H9 (cell line): ENCODE data around the gene HMCN1. TPM values are rescaled to one million over a fixed set of nuclear protein-coding genes. Genes with fewer than 3 reads are reported as not detected.

Source experiments
- DNase-seq: peaks from one replicate; pipeline ENCODE4 v3.0.0-alpha.2; 2017
- H2AFZ ChIP-seq: one replicate; pipeline ENCODE4 v1.6.1; 2013; ENCODE audit warnings: mild to moderate bottlenecking, low read length, control low read depth, moderate library complexity
- H2AK5ac ChIP-seq: 2 replicates; pipeline ENCODE4 v1.6.1; 2013; ENCODE audit warnings: low read length, control low read depth, mixed read lengths; ENCODE audit not compliant: insufficient read length
- H2BK120ac ChIP-seq: one replicate; pipeline ENCODE4 v1.6.1; 2013; ENCODE audit warnings: low read depth, mild to moderate bottlenecking, low read length, control low read depth, inconsistent platforms; ENCODE audit not compliant: poor library complexity, severe bottlenecking
- H2BK12ac ChIP-seq: 2 replicates; pipeline ENCODE4 v1.6.1; 2013; ENCODE audit warnings: low read length, control low read depth, mixed read lengths, low read depth; ENCODE audit not compliant: insufficient read length
- H2BK15ac ChIP-seq: 2 replicates; pipeline ENCODE4 v1.6.1; 2013; ENCODE audit warnings: low read depth, low read length, control low read depth
- H2BK20ac ChIP-seq: one replicate; pipeline ENCODE4 v1.6.1; 2013; ENCODE audit warnings: low read depth, mild to moderate bottlenecking, low read length, control low read depth, inconsistent platforms; ENCODE audit not compliant: poor library complexity, severe bottlenecking
- H2BK5ac ChIP-seq: 2 replicates; pipeline ENCODE4 v1.6.1; 2013; ENCODE audit warnings: low read length, control low read depth, mixed read lengths; ENCODE audit not compliant: insufficient read length
- H3K14ac ChIP-seq: 2 replicates; pipeline ENCODE4 v1.6.1; 2013; ENCODE audit warnings: low read length, control low read depth; ENCODE audit not compliant: insufficient read depth
- H3K18ac ChIP-seq: 2 replicates; pipeline ENCODE4 v1.6.1; 2013; ENCODE audit warnings: low read depth, mild to moderate bottlenecking, mixed read lengths, low read length, control low read depth; ENCODE audit not compliant: insufficient read length
- H3K23ac ChIP-seq: 2 replicates; pipeline ENCODE4 v1.6.1; 2013; ENCODE audit warnings: low read length, control low read depth, mixed read lengths, low read depth; ENCODE audit not compliant: insufficient read length
- H3K23me2 ChIP-seq: 2 replicates; pipeline ENCODE4 v1.6.1; 2013; ENCODE audit warnings: low read depth, mild to moderate bottlenecking, mixed read lengths, low read length, control low read depth; ENCODE audit not compliant: insufficient read length, poor library complexity, severe bottlenecking
- H3K27ac ChIP-seq: 2 replicates; pipeline ENCODE4 v1.5.1; 2013; ENCODE audit warnings: low read length, control low read depth, mixed read lengths, low read depth; ENCODE audit not compliant: insufficient read length
- H3K27me3 ChIP-seq: 2 replicates; pipeline ENCODE4 v1.6.1; 2013; ENCODE audit warnings: low read length, control low read depth, inconsistent platforms; ENCODE audit not compliant: insufficient read depth
- H3K4ac ChIP-seq: 2 replicates; pipeline ENCODE4 v1.6.1; 2013; ENCODE audit warnings: low read depth, mild to moderate bottlenecking, control low read depth, inconsistent platforms, low read length, moderate library complexity
- H3K4me1 ChIP-seq: 2 replicates; pipeline ENCODE4 v1.6.1; 2013; ENCODE audit warnings: low read length, control low read depth, inconsistent platforms; ENCODE audit not compliant: insufficient read depth
- H3K4me2 ChIP-seq: 2 replicates; pipeline ENCODE4 v1.6.1; 2013; ENCODE audit warnings: low read length, control low read depth, mixed read lengths; ENCODE audit not compliant: insufficient read length, insufficient read depth
- H3K56ac ChIP-seq: 2 replicates; pipeline ENCODE4 v1.6.1; 2013; ENCODE audit warnings: low read depth, mild to moderate bottlenecking, mixed read lengths, low read length, control low read depth; ENCODE audit not compliant: insufficient read length
- H3K79me1 ChIP-seq: 2 replicates; pipeline ENCODE4 v1.6.1; 2013; ENCODE audit warnings: low read depth, mild to moderate bottlenecking, moderate library complexity, low read length, control low read depth, inconsistent platforms; ENCODE audit not compliant: insufficient read depth, poor library complexity, severe bottlenecking
- H3K79me2 ChIP-seq: 2 replicates; pipeline ENCODE4 v1.6.1; 2013; ENCODE audit warnings: low read length, control low read depth, inconsistent platforms; ENCODE audit not compliant: insufficient read depth
- H3K9ac ChIP-seq: 2 replicates; pipeline ENCODE4 v1.6.1; 2013; ENCODE audit warnings: low read length, control low read depth, mixed read lengths; ENCODE audit not compliant: insufficient read length; ENCODE audit errors: extremely low read depth
- H3K9me3 ChIP-seq: one replicate; pipeline ENCODE4 v1.6.1; 2013; ENCODE audit warnings: low read depth, low read length, inconsistent platforms; ENCODE audit not compliant: control insufficient read depth
- H3T11ph ChIP-seq: one replicate; pipeline ENCODE4 v1.6.1; 2013; ENCODE audit warnings: mild to moderate bottlenecking, low read length, control low read depth, inconsistent platforms
- H4K20me1 ChIP-seq: one replicate; pipeline ENCODE4 v1.6.1; 2013; ENCODE audit not compliant: control insufficient read depth, insufficient read length, insufficient read depth
- H4K5ac ChIP-seq: 2 replicates; pipeline ENCODE4 v1.6.1; 2013; ENCODE audit warnings: low read depth, mild to moderate bottlenecking, mixed read lengths, low read length, control low read depth; ENCODE audit not compliant: insufficient read length
- H4K8ac ChIP-seq: replicated peaks from 2 replicates; pipeline ENCODE4 v1.6.1; 2013; ENCODE audit warnings: low read length, control low read depth, mixed read lengths, low read depth; ENCODE audit not compliant: insufficient read length
- H4K91ac ChIP-seq: 2 replicates; pipeline ENCODE4 v1.6.1; 2013; ENCODE audit warnings: low read depth, mild to moderate bottlenecking, moderate library complexity, mixed read lengths, low read length, control low read depth; ENCODE audit not compliant: insufficient read length
- H3K27ac Mint-ChIP-seq, 3 experiments: 2 replicates in 2 of 3; 3 replicates in 1 of 3; pipeline ENCODE4 v1.8.0; 2020 to 2021; ENCODE audit warnings: mixed read lengths in 3 of 3, mild to moderate bottlenecking in 1 of 3, moderate library complexity in 1 of 3
- H3K27me3 Mint-ChIP-seq: 2 replicates; pipeline ENCODE4 v1.8.0; 2021; ENCODE audit warnings: low read depth, mild to moderate bottlenecking, moderate library complexity, mixed read lengths
- H3K36me3 Mint-ChIP-seq, 3 experiments: 2 replicates in 2 of 3; 3 replicates in 1 of 3; pipeline ENCODE4 v1.8.0; 2020 to 2021; ENCODE audit warnings: low read depth in 3 of 3, mixed read lengths in 3 of 3; ENCODE audit not compliant: insufficient read depth in 1 of 3
- H3K4me1 Mint-ChIP-seq, 2 experiments: 2 replicates each; pipeline ENCODE4 v1.8.0; 2020; ENCODE audit warnings: mixed read lengths in 2 of 2
- H3K4me3 Mint-ChIP-seq, 2 experiments: 2 replicates in 1 of 2; 3 replicates in 1 of 2; pipeline ENCODE4 v1.8.0; 2020 to 2021; ENCODE audit warnings: mild to moderate bottlenecking in 2 of 2, mixed read lengths in 2 of 2, moderate library complexity in 1 of 2
- H3K9me3 Mint-ChIP-seq, 2 experiments: 2 replicates in 1 of 2; 3 replicates in 1 of 2; pipeline ENCODE4 v1.8.0; 2020; ENCODE audit warnings: mild to moderate bottlenecking in 2 of 2, mixed read lengths in 2 of 2, moderate library complexity in 1 of 2
- CTCF ChIP-seq: fragments of 200-600 bp; sonication (generic); conservative IDR thresholded peaks from 3 replicates; pipeline ENCODE4 v1.8.0; 2021; ENCODE audit warnings: antibody characterized with exemption, mild to moderate bottlenecking
- WGBS: extraction: QIAGEN DNeasy Blood & Tissue Kit; methylation state at CpG from one replicate; pipeline ENCODE4 v1.1.7; 2013; ENCODE audit warnings: missing lambda C conversion rate, low lambda C conversion rate, mixed read lengths; ENCODE audit not compliant: insufficient read length; ENCODE audit errors: extremely low coverage; 5-methylcytosine and 5-hydroxymethylcytosine counted together
- total RNA-seq: library from RNA; stranded (reverse); gene quantifications from 2 replicates; pipeline ENCODE4 v1.2.1, GENCODE V29; 2021

The HMCN1 gene
- total RNA-seq, 1 experiment from 2014 or later = 3.3 TPM

DNA sequence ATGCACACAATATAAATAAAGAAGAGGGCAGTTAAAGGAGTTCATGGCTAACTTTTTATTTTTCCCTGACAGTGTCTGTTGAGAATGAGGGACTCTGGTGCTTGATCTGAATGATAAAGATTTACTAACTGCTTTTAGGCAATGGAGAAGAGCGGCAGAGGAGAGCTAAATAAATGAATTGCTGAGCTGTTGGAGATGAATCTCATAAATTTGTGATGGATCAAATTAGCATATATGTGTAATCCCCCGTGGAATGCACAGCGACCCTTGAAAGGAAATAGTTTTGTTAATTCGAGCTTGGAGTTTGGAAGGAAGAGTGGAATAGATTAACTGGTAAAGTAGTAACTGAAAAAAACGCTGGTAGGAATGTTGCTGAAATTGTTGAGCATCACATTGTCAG lies 40.2 kb downstream of the HMCN1 start:
- no peaks in the 10 kb centered on the region for H4K20me1 ChIP-seq
- H3K4ac ChIP-seq = no peak overlapping the region
- no peak overlapping the region for H2BK12ac ChIP-seq
- H3K23me2 ChIP-seq = no peaks in the 10 kb centered on the region
- WGBS = no CpG with 5 or more reads among the region's 5 CpGs
- no peak overlapping the region for H4K8ac ChIP-seq
- no peak overlapping the region for H3K56ac ChIP-seq
- TF ChIP-seq CTCF = no peak
- Mint-ChIP-seq H3K9me3 (no peaks in the 10 kb centered on the region; a peak in 1 of 5 replicates), H3K4me3 (no peak overlapping the region; a peak in 1 of 5 replicates), H3K27me3 (no peaks in the 10 kb centered on the region), H3K36me3 (no peaks in the 10 kb centered on the region; a peak in 2 of 7 replicates), H3K27ac (peak overlapping the region in 1 of 3 experiments; percentile 56; a peak in 4 of 7 replicates), H3K4me1 (peaks cover 18 to 19% of the 10 kb centered on the region in 2 experiments)
- H3T11ph ChIP-seq = no peak overlapping the region
- no peak overlapping the region for H3K18ac ChIP-seq
- H2AK5ac ChIP-seq = no peak overlapping the region
- no peaks in the 10 kb centered on the region for H3K79me1 ChIP-seq
- H4K91ac ChIP-seq = no peak overlapping the region
- no peak overlapping the region for H3K9ac ChIP-seq
- H3K27ac ChIP-seq = no peak overlapping the region
- H3K23ac ChIP-seq = no peak overlapping the region
- H3K79me2 ChIP-seq = no peaks in the 10 kb centered on the region
- no peak overlapping the region for H2BK15ac ChIP-seq
- H3K9me3 ChIP-seq = no peaks in the 10 kb centered on the region
- H4K5ac ChIP-seq = no peak overlapping the region
- no peak overlapping the region for H3K4me2 ChIP-seq
- H3K4me1 ChIP-seq = peaks cover 2% of the 10 kb centered on the region; the same call in 1 of the 2 replicates
- H2BK5ac ChIP-seq = no peak overlapping the region
- DNase-seq = no peak
- H2BK120ac ChIP-seq = no peak overlapping the region
- H2AFZ ChIP-seq = no peak overlapping the region
- H3K27me3 ChIP-seq = no peaks in the 10 kb centered on the region
- no peak overlapping the region for H3K14ac ChIP-seq
- no peak overlapping the region for H2BK20ac ChIP-seq
